Liver (tissue), 9 donors: ENCODE measurements around the gene CX3CL1. TPM values are rescaled to one million over a fixed set of nuclear protein-coding genes. Genes with fewer than 3 reads are reported as not detected.

Source experiments
- DNase-seq: peaks from one replicate; pipeline ENCODE4 v3.0.0-alpha.2; 2017; ENCODE audit warnings: low spot score
- H3K27ac ChIP-seq, 2 donors: one replicate each; pipeline ENCODE4 v1.7.0; 2013; ENCODE audit warnings: inconsistent platforms in 2 of 2, low read length in 2 of 2, control low read depth in 1 of 2, low read depth in 1 of 2, mild to moderate bottlenecking in 1 of 2
- H3K27me3 ChIP-seq, 4 donors: one replicate each; pipeline versions ENCODE4 v1.6.1 to v1.7.0; 2013; ENCODE audit warnings: low read length in 3 of 4, inconsistent platforms in 1 of 4, mild to moderate bottlenecking in 1 of 4, moderate library complexity in 1 of 4; ENCODE audit not compliant: control insufficient read depth in 4 of 4, insufficient read depth in 4 of 4
- H3K36me3 ChIP-seq, 4 donors: one replicate each; pipeline versions ENCODE4 v1.6.1 to v1.7.0; 2013; ENCODE audit warnings: low read length in 3 of 4, mild to moderate bottlenecking in 3 of 4, low read depth in 1 of 4, moderate library complexity in 1 of 4; ENCODE audit not compliant: control insufficient read depth in 4 of 4, insufficient read depth in 3 of 4
- H3K4me1 ChIP-seq, 4 donors: one replicate each; pipeline versions ENCODE4 v1.6.1 to v1.7.0; 2013; ENCODE audit warnings: low read length in 3 of 4, mild to moderate bottlenecking in 3 of 4, moderate library complexity in 1 of 4; ENCODE audit not compliant: control insufficient read depth in 4 of 4, insufficient read depth in 4 of 4
- H3K4me3 ChIP-seq, 3 donors: one replicate each; pipeline versions ENCODE4 v1.6.1 to v1.7.0; 2013; ENCODE audit warnings: low read length in 3 of 3, control low read depth in 1 of 3, low read depth in 1 of 3, mild to moderate bottlenecking in 1 of 3
- H3K9ac ChIP-seq, 2 donors: one replicate each; pipeline ENCODE4 v1.7.0; 2013; ENCODE audit warnings: low read length in 2 of 2, mild to moderate bottlenecking in 2 of 2, moderate library complexity in 2 of 2, control low read depth in 1 of 2, low read depth in 1 of 2
- H3K9me3 ChIP-seq, 4 donors: one replicate each; pipeline versions ENCODE4 v1.6.1 to v1.7.0; 2013; ENCODE audit warnings: low read length in 3 of 4; ENCODE audit not compliant: control insufficient read depth in 4 of 4
- CTCF ChIP-seq: fragments of 150-350 bp; IDR thresholded peaks from 2 replicates; pipeline ENCODE4 v1.5.1; 2017; ENCODE audit warnings: improper control_type of control experiment, low read depth, low read length; ENCODE audit not compliant: missing input control
- EGR1 ChIP-seq, 2 donors: IDR thresholded peaks; 2 replicates each; pipeline ENCODE4 v1.6.1; 2016 to 2018; ENCODE audit warnings: antibody characterized with exemption in 2 of 2, low read depth in 2 of 2
- GABPA ChIP-seq, 2 donors: IDR thresholded peaks in 1 of 2; conservative IDR thresholded peaks in 1 of 2; 2 replicates each; pipeline ENCODE4 v1.6.1; 2016; ENCODE audit warnings: antibody characterized with exemption in 2 of 2, mild to moderate bottlenecking in 1 of 2, moderate library complexity in 1 of 2
- HNF4A ChIP-seq, 2 donors: conservative IDR thresholded peaks; 2 replicates each; pipeline ENCODE4 v1.6.1; 2016; ENCODE audit warnings: antibody characterized with exemption in 2 of 2, mild to moderate bottlenecking in 2 of 2
- HNF4G ChIP-seq: IDR thresholded peaks from 2 replicates; pipeline ENCODE4 v1.6.1; 2016; ENCODE audit warnings: antibody characterized with exemption
- MAX ChIP-seq: IDR thresholded peaks from 2 replicates; pipeline ENCODE4 v1.6.1; 2016; ENCODE audit warnings: antibody characterized with exemption
- NR2F2 ChIP-seq: IDR thresholded peaks from 2 replicates; pipeline ENCODE4 v1.6.1; 2016; ENCODE audit warnings: antibody characterized with exemption
- RAD21 ChIP-seq, 2 donors: IDR thresholded peaks; 2 replicates each; pipeline ENCODE4 v1.6.1; 2016; ENCODE audit warnings: antibody characterized with exemption in 2 of 2, mild to moderate bottlenecking in 2 of 2
- REST ChIP-seq: IDR thresholded peaks from 2 replicates; pipeline ENCODE4 v1.6.1; 2016; ENCODE audit warnings: antibody characterized with exemption, mild to moderate bottlenecking
- SP1 ChIP-seq: IDR thresholded peaks from 2 replicates; pipeline ENCODE4 v1.6.1; 2018; ENCODE audit warnings: antibody characterized with exemption, mild to moderate bottlenecking
- TAF1 ChIP-seq: conservative IDR thresholded peaks from 2 replicates; pipeline ENCODE4 v1.6.1; 2016; ENCODE audit warnings: antibody characterized with exemption, mild to moderate bottlenecking
- YY1 ChIP-seq: IDR thresholded peaks from 2 replicates; pipeline ENCODE4 v1.6.1; 2016; ENCODE audit warnings: antibody characterized with exemption, mild to moderate bottlenecking
- ZBTB33 ChIP-seq: IDR thresholded peaks from 2 replicates; pipeline ENCODE4 v1.6.1; 2016; ENCODE audit warnings: antibody characterized with exemption
- WGBS: extraction: QIAGEN DNeasy Blood & Tissue Kit; methylation state at CpG from one replicate; pipeline ENCODE4 v1.1.7; 2013; 5-methylcytosine and 5-hydroxymethylcytosine counted together
- polyA plus RNA-seq, 2 donors: library from polyadenylated mRNA; stranded (reverse) in 1 of 2; unstranded in 1 of 2; fragments of 200-250 nt in 1 of 2; fragments of >200 nt in 1 of 2; fragmentation: Nextera tagmentation in 1 of 2; extraction: Ambion mirVana in 1 of 2; gene quantifications; one replicate each; pipeline versions ENCODE4 v1.2.1 to v1.2.3, GENCODE V29; 2013 to 2015
- total RNA-seq, 2 donors: library from RNA; depleted of rRNA; stranded (reverse); fragments of >200 nt; gene quantifications; one replicate each; pipeline ENCODE4 v1.2.3, GENCODE V29; 2014
- donor health status: healthy.
- donor health status: healthy.
- donor health status: healthy.
- donor health status: healthy.
- donor health status: healthy.

Gene CX3CL1
- total and polyA plus RNA-seq, 4 donors, result 2.5 to 5.9 (median 5.1) TPM

GRCh38 chr16:57426356-57426755 lies 54.1 kb downstream of the CX3CL1 start:
- no peak for DNase-seq
- no peaks in the 10 kb centered on the region for H3K27me3 ChIP-seq
- no peak overlapping the region for H3K27ac ChIP-seq
- H3K9ac ChIP-seq, result no peak overlapping the region
- H3K9me3 ChIP-seq, result no peaks in the 10 kb centered on the region
- no peak overlapping the region for H3K4me3 ChIP-seq
- 91% methylated on average over 7 of the region's 7 CpGs for WGBS
- H3K4me1 ChIP-seq, result no peaks in the 10 kb centered on the region
- TF ChIP-seq SP1 (no peak), TAF1 (no peak), MAX (no peak), EGR1 (IDR thresholded peaks at IDR 0.05; ENCODE audit: low read depth in 2 of 2) (no peak), NR2F2 (no peak), ZBTB33 (no peak), CTCF (no peak), HNF4G (no peak), YY1 (no peak), GABPA (IDR thresholded peaks at IDR 0.05 in 1 of 2, conservative IDR thresholded peaks at IDR 0.05 in 1 of 2) (no peak), HNF4A (conservative IDR thresholded peaks at IDR 0.05) (no peak)
- H3K36me3 ChIP-seq, result peaks cover 16 to 34% (median 26%) of the 10 kb centered on the region in 4 donors

- Histone ChIP-seq H3K9ac (no peak overlapping the region), H3K4me3 (no peak overlapping the region), H3K9me3 (no peaks in the 10 kb centered on the region), H3K4me1 (no peaks in the 10 kb centered on the region), H3K36me3 (peaks cover 18 to 41% (median 30%) of the 10 kb centered on the region in 4 donors), H3K27me3 (no peaks in the 10 kb centered on the region), H3K27ac (no peak overlapping the region)
- DNase-seq, result no peak
- 93% methylated on average over 8 of the region's 8 CpGs for WGBS
- no peak for TF ChIP-seq REST
- no peak for TF ChIP-seq GABPA (IDR thresholded peaks at IDR 0.05 in 1 of 2, conservative IDR thresholded peaks at IDR 0.05 in 1 of 2)
- TF ChIP-seq CTCF, result no peak
- TF ChIP-seq MAX, result no peak
- no peak for TF ChIP-seq SP1
- TF ChIP-seq YY1, result no peak
- TF ChIP-seq RAD21 (IDR thresholded peaks at IDR 0.05), result no peak
Measured at GRCh38 chr16:57427307-57427706, 55.0 kb downstream of the CX3CL1 start.
